Peyer's patch (tissue), 4 donors: ENCODE measurements around the gene FMNL2.

Experiments used
- CTCF ChIP-seq, 6 experiments: fragments of 450-650 bp in 4 of 6; fragments of 200-600 bp in 2 of 6; sonication (generic) in 1 of 6; IDR thresholded peaks; one replicate each; pipeline ENCODE4 v1.5.1; 2017 to 2019; ENCODE audit warnings: antibody characterized with exemption in 6 of 6, mild to moderate bottlenecking in 3 of 6, moderate library complexity in 1 of 6
- POLR2A ChIP-seq, 2 donors: fragments of 450-650 bp; IDR thresholded peaks; one replicate each; pipeline ENCODE4 v1.5.1; 2017; ENCODE audit warnings: antibody characterized with exemption in 2 of 2, mild to moderate bottlenecking in 2 of 2, moderate library complexity in 2 of 2

GRCh38 chr2:152337511-152337903, 2.5 kb downstream of the FMNL2 start:
- TF ChIP-seq CTCF (IDR thresholded peaks at IDR 0.05), result no peak
- no peak for TF ChIP-seq POLR2A (IDR thresholded peaks at IDR 0.05)
